ENCODE data around the gene LRRIQ4.

The LRRIQ4 gene

GRCh38 chr3:169855514-169855913, 42.8 kb downstream of the LRRIQ4 start:
- TF ChIP-seq CTCF (IDR thresholded peaks at IDR 0.05; ENCODE audit: borderline replicate concordance, insufficient read depth, low read depth, low read length), result no peak
- no peak overlapping the region for H3K4me3 ChIP-seq (ENCODE audit: low read depth, low read length)

GRCh38 chr3:169857811-169858210, 45.1 kb downstream of the LRRIQ4 start:
- no peak for TF ChIP-seq CTCF (IDR thresholded peaks at IDR 0.05; ENCODE audit: borderline replicate concordance, insufficient read depth, low read depth, low read length)

DNA sequence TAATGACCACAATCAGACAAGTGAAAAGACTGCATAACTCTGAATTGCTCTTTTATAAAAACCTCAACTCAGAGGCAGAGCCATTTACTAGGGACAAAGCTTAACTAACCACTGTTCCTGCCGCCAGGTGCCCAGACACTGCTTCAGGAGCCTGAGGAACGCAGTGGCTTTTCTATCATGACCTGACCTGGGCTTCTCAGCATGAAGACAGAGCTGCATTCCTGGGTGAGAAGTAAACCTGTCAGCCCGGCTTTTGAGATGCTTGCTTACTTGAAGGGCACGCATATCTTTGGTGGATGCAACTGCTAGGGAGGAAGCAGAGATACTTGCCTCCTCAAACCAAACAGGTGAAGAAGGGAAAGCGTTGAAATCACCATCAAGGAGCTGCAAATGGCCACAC, 49.2 kb downstream of the LRRIQ4 start:
- no peak for TF ChIP-seq CTCF (IDR thresholded peaks at IDR 0.05; ENCODE audit: borderline replicate concordance, insufficient read depth, low read depth, low read length)
- H3K4me3 ChIP-seq (ENCODE audit: low read depth, low read length), result no peak overlapping the region

More at GRCh38 chr3:169857811-169858210, 45.1 kb downstream of the LRRIQ4 start:
- no peak overlapping the region for H3K4me3 ChIP-seq (ENCODE audit: low read depth, low read length)

GRCh38 chr3:169863458-169863899, 50.8 kb downstream of the LRRIQ4 start:
- H3K4me3 ChIP-seq (ENCODE audit: low read depth, low read length), result no peak overlapping the region
- peak; percentile 80 for TF ChIP-seq CTCF (IDR thresholded peaks at IDR 0.05; ENCODE audit: borderline replicate concordance, insufficient read depth, low read depth, low read length)

GRCh38 chr3:169864270-169864669, 51.6 kb downstream of the LRRIQ4 start:
- TF ChIP-seq CTCF (IDR thresholded peaks at IDR 0.05; ENCODE audit: borderline replicate concordance, insufficient read depth, low read depth, low read length), result no peak
- H3K4me3 ChIP-seq (ENCODE audit: low read depth, low read length), result no peak overlapping the region

DNA sequence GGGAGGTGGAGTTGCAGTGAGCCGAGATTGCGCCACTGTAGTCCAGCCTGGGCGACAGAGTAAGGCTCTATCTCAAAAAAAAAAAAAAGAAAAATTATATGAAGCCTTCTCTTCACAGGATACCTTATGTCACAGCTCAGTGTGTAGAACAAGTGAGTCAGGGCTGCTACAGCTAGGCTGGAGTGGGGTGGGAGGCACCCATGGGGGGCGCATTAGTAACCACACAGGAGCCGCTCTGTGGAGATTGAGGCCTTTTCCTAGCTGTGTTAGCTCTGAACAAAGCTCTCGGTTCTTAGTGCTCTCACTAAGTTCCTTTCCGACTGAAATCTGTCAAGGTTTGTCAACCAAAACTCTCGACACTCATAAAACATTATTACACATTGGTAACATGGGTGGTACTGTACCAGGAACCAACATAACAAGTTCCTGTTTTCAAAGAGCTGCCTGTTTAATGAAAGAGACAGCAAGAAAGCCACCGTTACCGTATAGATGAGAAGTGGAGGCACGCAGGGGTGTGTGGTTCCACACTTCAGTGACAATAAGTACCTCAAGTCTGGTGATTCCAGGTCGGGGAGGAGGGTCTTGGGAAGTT, 52.6 kb downstream of the LRRIQ4 start:
- no peak for TF ChIP-seq CTCF (IDR thresholded peaks at IDR 0.05; ENCODE audit: borderline replicate concordance, insufficient read depth, low read depth, low read length)
- H3K4me3 ChIP-seq (ENCODE audit: low read depth, low read length), result no peak overlapping the region

DNA sequence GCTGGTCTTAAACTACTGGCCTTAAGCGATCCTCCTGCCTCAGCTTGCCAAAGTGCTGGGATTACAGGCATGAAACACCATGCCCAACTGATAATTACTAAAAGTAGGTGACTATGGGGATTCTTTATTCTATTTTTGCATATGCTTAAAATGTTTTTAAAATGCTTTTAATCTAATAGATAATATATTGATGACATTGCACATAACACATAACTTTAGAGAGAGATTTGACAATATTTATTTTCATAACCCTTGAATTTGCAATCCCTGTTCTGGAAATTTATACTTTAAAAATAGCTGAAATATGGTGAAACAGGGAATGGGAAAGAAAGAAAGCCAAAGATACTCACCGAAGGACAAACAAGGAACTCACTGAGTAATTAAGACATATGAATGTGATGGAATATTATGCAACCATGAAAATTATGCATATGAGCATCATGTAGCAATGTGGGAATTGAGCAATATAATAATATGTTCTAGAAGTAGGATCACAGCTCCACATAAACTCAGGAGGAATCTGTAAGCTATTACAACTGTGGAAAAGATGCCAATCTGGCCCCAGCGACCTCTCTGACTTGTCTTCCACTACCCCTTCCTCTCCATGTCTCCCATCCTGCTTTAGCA, 55.0 kb downstream of the LRRIQ4 start:
- no peak overlapping the region for H3K4me3 ChIP-seq (ENCODE audit: low read depth, low read length)
- TF ChIP-seq CTCF (IDR thresholded peaks at IDR 0.05; ENCODE audit: borderline replicate concordance, insufficient read depth, low read depth, low read length), result no peak
